ENCODE measurements around the gene BAK1.
"Not testable (repeated sequence)": the region's sequence is repeated elsewhere in the genome, so short reads cannot be mapped to it uniquely, and the experiment has no call there.

The BAK1 gene

DNA sequence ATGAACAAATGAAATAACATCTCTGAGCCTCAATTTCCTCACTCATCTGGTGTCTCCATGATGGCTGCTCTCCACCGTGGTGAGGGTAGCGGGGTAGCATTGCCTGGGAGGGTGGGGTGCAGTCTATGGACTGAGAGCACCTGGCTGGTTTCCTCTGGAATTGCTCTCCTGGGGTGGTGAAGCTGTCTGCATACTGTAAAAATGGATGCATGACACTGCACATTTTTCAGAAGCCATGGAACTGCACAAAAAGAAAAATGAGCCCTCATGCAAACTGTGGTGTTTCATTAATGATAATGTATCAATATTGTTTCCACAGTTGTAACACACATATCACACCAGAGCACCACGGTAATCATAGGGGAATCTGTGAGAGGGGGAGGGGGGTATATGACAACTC is 28.9 kb upstream of the BAK1 start:
- DNase-seq (ENCODE audit: low read depth, low spot score), result no peak

DNA sequence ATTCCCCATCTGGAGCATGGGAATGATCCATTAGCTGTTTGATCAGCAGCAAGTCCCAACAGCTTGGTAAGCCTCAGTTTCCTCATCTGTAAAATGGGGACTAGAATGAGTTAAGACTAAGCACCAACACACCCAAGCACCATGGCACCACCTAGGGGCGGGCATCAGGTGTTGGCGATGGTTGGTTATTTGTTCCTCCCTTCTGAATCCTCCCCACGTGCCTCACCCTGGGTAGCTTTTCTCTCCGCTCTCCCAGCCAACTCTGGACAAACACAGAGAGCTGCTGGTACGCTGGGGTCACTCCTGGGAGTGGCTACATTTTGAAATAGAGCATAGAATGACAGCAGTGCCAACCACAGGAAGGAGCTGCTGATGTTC is 27.7 kb upstream of the BAK1 start:
- DNase-seq (ENCODE audit: low read depth, low spot score), result no peak

DNA sequence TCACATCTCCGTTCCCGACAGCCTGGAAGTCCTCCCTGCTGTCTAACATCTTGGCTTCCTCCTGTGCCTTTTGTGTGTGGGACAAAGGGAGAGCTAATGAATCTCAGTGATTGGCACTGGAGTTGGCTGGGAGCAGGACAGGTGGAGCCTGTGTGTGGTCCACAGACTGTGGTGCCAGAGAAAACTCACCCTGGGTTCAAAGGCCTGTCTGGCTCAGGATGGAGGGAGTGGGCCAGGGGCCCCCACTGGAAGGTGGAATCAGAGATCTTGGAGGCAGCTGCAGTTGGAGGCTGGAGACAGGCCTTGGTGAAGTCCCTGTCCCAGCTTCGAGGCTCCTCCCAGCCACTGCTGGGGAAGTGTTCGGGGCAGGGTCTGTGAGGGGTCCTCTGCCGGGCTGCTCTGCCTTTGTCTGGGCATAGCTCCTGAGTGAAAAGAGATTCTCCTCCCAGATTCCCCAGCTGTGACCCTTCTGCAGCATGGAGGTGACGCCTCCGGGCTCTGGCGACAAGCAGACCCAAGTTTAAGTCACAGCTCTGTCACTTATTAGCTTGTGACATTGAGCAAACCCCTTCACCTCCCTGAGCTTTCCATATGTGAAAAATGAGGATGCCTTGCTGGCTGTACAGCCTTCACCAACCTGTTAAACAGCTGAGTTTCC is 27.2 kb upstream of the BAK1 start:
- DNase-seq (ENCODE audit: low read depth, low spot score), result no peak

DNA sequence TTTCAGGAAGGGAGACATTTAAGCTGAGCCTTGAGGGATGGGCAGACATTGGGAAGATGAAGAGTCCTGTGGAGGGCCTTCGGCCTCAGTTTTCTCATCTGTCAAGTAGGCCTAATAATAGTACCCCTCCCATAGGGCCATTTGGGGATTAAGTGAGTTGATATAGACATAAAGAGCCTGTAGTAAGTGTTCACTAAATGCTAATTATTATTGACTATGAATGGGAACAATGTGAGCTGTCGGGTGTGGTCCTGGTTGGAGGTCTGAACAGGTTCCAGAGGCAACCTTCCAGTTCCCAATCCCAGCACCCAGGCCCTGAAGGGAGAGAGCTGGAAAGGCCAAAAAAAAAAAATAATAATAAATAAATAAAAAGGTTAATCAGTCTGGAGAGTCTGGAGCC is 26.6 kb upstream of the BAK1 start:
- DNase-seq (ENCODE audit: low read depth, low spot score), result no peak

DNA sequence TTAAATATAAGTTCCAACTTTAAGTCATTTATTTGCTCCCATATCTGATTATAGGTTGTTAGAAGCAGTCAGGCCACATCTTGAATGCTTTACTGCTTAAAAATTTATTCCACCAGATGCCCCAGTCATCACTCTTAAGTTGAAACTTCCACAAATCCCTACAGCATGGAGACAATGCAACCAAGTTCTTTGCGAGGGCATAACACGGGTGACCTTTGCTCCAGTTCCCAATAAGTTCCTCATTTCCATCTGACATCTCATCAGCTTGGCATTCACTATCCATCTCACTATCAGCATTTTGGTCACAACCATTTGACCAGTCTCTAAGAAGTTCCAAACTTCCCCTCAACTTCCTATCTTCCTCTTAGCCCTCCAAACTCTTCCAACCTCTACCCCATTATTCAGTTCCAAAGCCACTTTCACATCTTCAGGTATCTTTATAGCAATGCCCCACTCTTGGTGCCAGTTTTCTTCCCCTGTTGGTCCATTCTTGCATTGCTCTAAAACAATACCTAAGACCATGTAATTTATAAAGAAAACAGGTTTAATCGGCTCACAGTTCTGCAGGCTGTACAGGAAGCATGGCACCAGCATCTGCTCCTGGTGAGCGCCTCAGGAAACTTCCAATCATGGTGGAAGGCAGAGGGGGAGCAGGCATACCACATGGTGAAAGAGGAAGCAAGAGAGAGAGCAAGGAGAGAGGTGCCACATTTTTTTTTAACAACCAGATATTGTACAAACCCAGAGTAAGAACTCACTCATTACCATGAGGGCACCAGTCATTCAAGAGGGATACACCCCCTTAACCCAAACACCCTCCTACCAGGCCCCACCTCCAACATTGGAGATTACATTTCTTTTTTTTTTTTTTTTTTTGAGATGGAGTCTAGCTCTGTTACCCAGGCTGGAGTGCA is 25.1 kb upstream of the BAK1 start:
- DNase-seq (ENCODE audit: low read depth, low spot score), result no peak

DNA sequence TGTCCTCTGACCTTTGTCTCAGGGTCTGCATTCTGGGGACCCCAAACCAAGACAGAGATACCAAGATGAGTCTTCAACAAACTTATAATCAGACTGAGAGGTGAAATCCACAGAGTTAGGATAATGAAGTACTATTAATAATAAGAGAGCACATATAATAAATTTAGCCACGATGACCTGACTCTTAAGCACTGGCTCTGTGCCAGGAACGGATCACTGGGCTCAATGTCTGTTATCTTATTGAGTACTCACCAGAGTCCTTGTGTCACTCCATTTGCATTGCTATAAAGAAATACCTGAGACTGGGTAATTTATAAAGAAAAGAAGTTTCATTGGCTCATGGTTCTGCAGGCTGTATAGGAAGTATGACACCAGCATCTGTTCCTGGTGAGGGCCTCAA is 22.1 kb upstream of the BAK1 start:
- no peak for DNase-seq (ENCODE audit: low read depth, low spot score)

DNA sequence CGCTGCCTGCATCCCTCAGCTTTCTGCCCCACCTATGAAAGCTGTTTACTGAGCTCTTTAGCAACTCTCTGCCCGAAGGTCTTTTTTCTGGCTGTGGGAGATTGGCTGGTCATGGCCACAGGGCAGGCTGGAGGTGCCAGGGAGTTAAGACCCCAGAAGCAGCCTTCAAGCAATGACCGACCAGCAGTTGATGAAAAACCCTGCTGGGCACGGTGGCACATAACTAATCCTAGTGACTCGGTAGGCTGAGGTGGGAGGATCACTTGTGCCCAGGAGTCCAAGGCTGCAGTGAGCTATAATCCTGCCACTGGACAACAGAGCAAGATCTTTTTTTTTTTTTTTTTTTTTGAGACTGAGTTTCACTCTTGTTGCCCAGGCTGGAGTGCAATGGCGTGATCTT is 20.7 kb upstream of the BAK1 start:
- DNase-seq (ENCODE audit: low read depth, low spot score), result no peak

DNA sequence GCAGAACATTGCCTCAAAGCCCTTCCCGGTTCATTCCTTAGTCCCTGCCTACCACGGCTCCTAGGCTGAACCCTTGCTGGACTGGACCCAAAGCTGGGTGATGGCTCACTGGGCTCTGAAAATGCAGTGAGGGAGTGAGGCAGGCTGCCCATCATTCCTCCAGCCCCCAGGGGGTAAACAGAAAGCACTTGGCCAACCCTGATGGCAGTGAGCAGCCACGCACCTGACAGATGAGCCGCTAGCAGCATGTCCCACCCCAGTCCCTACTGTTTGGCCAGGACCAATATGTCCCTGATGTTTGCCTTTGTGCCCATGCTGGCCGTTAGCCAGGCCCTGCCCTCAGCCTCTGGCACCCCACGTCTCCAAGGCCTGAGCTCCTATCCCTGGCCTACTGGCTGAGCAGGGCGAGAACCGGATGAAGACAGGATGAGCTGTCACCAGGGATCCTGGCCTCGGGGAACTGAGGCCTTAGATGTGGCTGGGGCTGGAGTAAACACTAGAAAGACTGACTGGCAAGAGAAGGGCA is 19.4 kb upstream of the BAK1 start:
- DNase-seq (ENCODE audit: low read depth, low spot score), result no peak

DNA sequence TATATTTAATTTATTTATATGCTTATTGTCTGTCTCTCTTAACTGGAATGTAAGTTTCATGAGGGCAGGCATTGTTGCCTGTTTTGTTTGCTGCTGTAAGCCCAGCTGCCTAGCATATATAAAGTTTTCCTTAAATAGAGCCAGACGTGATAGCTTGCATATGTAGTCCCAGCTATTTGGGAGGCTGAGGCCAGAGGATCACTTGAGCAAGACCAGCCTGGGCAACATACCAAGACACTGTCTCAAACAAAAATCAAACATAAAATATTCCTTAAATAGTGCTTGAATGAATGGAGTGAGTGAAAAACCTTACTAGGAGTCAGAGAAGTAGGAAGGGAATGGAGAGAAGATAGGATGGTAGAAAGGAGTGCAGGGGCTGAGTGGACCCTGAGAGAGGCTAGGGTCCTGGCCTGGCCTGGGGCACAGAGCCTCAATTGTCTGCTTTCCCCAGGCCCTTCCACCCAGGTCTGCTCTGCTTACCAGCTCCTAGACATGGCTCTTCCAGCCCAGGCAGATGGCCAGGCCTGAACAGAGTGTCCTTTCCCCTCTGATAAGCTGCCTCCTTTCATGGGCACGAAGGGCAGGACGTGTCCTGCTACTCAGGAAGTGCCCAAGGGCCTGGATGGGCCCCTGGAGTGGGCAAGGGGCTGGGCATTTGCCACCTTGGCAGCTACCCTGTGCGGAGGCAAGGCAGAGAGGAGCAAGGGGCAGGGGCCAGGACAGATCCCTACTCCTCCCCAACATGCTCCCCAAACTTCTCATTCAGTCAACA is 17.7 kb upstream of the BAK1 start:
- DNase-seq (ENCODE audit: low read depth, low spot score), result no peak

DNA sequence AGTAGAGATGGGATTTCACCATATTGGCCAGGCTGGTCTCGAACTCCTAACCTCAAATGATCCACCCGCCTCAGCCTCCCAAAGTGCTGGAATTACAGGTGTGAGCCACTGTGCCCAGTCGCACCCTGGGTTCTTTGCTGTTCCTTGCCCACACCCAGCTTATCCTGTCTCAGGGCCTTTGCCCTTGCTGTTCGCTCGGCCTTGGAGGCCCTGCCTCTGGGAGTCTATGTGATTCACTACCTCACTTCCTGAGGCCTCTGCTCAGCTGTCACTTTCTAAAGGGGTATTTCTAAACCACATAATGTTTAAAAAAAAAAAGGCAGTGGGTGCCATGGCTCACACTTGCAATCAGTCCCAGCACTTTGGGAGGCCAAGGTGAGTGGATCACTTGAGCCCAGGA is 16.8 kb upstream of the BAK1 start:
- DNase-seq (ENCODE audit: low read depth, low spot score), result not testable (repeated sequence)

DNA sequence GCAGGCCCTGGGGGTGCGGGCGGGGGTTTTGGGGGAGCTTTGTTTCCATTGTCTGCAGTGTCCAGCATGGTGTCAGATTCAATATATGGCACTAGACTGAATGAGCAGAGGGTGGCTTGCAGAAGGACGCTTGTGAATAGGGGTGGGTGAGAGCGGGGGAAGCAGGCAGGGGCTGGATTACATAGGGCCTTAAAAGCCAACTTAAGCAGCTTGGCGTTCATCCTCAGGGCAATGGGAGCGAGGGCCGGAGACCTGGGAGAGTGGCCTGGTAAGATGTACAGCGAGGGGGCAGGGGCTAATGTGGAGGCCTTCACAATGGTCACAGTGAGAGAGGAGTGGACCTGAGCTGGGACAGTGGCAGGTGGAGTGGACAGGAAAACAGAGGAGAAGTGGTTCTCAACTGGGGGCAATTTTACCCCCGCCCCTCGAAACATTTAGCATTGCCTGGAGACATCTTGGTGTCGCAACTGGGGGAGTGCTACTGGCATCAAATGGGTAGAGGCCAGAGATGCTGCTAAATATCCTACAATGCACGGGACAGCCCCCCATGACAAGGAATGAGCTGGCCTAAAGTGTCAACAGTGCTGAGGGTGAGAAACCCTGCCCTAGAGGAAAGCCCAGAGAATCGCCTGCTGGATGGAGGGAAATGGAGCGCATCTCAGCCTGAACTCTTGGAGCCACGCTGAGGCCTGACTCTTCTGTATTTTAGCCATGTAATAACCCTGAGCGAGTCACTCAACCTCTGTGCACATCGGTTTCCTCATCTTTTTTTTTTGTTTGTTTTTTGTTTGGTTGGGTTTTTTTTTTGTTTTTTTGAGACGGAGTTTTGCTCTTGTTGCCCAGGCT is 15.1 kb upstream of the BAK1 start:
- DNase-seq (ENCODE audit: low read depth, low spot score), result no peak

DNA sequence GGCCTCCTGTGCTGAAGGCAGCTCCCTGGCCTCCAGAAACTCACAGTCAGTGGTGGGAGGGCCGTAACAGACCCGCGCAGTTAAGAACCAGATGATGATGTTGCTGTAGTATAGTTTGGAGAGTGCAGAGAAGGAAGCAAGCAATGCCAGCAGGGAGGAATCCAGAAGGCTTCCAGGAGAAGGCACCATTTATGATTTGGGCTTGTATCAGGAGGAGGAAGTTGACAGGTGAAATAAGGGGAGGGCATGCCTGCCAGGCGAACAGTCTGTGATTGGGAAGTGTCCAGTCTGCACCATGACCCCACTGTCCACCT is 13.3 kb upstream of the BAK1 start:
- DNase-seq (ENCODE audit: low read depth, low spot score), result no peak

DNA sequence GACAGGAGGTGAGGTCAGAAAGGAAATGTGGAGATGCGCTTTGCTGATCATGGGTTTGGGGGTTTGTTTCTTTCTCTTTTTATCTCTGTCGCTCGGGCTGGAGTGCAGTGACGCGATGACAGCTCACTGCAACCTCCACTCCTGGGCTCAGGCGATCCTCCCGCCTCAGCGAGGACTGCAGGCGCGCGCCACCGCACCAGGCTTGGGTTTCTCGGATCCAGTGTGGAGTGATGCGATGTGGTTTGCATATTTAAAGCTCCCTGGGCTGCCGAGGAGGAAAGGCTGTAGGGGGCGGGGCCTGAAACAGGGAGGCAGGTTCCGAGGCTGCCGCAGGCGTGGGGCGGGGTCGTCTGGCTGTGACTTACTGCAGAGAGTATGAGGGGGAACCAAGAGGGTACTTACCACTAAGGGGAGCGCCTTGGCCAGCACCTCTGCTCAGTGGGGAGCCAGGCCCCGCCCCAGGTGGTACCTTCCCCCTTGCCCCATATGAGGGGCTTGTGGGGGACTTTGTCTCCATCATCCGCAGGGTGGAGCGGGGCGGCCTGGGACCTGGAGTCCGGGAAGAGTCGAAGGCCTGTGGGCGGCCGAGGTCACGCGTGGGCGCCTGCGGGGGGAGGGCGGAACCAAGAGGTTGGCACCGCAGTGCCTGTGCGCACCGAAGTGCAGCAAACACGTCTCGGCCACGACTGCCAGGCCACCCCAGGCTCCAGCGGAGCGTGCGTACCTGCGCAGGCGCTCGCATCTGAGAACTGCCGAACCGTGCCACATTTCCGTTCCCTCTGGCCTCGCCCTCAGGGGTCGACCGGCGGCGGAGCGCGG is 12.7 kb upstream of the BAK1 start:
- DNase-seq (ENCODE audit: low read depth, low spot score), result no peak

DNA sequence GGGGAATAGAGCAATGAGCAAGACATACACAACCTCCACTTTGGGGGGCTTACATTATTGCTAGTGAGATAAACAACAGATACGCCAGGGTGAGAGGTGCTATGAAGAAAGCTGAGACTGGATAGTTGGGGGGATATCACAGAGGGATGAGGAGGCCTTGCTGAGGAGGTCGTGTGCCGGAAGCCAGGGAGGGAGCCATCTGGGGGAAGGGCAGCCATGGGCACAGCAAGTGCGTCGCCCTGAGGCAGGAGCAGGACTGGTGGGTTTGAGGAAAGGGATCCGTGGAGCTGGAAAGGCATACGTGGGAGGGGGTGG is 12.2 kb upstream of the BAK1 start:
- no peak for DNase-seq (ENCODE audit: low read depth, low spot score)

DNA sequence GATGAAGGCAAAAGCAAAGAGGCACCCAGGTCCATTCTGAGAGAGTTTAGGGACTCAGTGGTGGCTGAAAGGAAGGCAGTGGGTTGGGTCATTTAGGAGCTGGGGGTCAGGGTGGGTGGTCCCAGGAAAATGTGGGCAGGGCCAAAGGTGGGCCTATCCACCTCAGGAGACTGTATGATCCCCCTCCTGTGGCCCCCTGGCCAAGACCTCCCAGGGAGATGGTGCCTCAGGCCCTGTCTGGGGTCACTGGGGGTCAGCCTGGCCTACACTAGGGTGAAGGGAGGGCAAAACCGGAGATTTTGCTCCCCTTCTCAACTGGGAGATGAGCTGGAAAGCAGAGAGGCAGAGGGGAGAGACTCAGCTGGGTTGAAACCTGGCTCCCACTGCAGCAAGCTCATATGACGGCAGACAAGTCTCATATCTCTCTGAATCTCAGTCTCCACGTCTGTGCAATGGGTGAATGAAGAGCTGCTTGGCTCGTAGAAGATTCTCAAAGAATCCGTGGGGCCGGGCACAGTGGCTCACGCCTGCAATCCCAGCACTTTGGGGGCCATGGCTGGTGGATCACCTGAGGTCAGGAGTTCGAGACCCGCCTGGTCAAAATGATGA is 11.5 kb upstream of the BAK1 start:
- no peak for DNase-seq (ENCODE audit: low read depth, low spot score)

DNA sequence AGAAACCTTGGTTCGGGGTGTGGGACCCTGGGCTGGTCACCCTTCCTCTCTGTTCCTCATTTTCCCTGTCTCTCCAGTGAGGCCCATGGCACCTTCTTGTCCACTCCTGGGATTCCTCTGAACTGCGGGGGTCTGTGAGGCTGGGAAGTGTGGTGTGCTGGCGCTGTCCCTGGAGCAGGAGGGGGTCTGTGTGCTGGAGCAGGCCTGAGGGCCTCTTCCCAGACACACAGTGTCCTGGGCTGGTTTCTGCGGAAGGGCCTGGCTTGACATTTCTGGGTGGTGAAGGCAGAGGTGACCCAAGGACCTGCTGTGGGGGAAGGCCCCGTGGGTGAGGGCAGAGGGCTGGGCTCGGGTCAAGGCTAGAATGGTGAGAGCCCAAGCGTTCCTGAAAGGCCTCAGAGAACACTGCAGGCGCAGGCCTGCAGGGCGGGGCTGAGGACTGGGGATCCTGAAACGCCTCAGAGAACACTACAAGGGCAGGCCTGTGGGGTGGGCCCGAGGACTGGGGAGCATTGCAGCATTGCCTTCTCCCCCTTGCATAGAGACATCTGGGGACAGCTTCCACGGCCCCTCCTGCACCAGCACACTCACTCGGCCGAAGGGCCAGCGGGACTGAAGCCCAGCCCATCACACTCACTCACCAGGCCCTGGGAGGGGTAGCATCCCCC is 10.6 kb upstream of the BAK1 start:
- no peak for DNase-seq (ENCODE audit: low read depth, low spot score)

DNA sequence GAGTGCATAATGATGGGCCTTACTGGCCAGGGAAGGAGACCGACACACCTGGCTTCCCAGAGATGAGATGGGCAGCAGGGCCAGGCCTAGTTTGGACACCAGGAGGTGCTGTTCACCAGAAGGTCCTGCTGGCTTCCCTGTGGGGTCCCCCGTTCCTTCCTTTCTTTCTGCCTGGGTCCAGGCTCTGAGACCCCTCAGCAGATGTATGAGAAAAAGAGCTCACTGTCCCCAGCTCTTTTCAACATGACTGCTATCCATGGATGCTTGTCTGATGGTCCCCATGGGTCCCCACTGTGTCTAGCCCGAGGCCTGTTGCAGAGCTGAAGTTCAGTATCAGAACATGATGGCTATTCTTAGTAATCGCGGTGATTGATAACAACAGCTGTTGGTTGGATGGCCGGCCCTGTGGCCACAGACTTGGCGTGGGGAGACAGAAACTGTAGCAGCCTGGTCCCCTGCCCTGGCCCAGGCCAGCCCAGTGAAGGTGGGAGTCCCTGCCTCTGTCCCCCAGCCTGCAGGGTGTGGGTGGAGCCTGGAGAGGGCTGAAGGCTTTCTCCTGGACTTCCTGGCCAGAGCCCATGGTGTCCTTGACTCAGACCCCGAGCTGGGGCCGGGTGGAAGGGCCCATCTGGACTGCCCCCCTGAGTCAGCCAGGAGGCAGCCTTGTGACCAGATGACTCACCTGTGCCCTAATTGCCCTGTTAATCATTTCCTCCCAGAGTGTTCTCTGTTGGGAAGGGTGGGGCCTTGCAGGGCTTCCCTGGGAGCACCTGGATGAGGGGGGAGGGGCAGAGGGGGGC is 9.9 kb upstream of the BAK1 start:
- DNase-seq (ENCODE audit: low read depth, low spot score), result no peak

DNA sequence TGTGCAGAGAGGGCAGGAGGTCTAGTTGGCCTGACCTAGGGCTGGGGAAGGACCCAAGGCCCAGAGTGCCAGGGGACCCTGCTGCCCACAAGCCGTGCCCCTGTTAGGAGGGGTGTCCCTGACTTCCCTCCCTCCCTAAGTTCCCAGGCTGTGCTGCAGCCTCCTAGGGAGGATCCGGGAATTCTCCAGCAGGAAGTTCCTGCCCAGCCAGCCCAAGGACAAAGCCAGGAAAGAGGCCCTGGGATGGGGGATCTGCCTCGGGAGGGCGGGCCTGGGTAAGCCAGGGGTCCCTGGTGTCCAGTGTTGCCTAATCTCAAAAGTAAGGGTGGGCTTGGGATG is 9.3 kb upstream of the BAK1 start:
- no peak for DNase-seq (ENCODE audit: low read depth, low spot score)

DNA sequence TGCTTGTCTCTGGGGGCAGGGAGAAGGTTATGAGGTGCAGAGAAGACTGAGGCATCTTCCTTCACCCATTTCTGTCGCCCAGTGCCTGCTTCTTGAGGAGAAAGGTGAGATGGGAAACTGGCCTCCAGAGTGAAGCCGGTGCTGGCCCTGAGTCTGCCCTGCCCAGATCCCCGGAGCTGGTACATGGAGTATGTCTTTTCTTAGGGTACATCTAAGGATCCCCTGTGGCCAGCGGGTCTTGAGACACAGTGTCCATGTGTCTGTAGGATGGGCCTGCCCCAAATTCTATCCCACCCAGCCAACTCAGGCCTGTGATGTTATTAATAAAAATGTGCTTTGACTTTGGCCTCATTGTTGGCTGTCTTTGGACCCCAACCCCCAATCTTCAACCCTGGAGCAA is 8.8 kb upstream of the BAK1 start:
- no peak for DNase-seq (ENCODE audit: low read depth, low spot score)

Data from activated CD4-positive, CD25-positive, alpha-beta regulatory T cell treated with anti-CD3 and anti-CD28 coated beads, Interleukin-2, amount 50 U/mL, for 16 hours (primary cell).